ENCODE measurements around the gene GAS2L3.

The GAS2L3 gene

DNA sequence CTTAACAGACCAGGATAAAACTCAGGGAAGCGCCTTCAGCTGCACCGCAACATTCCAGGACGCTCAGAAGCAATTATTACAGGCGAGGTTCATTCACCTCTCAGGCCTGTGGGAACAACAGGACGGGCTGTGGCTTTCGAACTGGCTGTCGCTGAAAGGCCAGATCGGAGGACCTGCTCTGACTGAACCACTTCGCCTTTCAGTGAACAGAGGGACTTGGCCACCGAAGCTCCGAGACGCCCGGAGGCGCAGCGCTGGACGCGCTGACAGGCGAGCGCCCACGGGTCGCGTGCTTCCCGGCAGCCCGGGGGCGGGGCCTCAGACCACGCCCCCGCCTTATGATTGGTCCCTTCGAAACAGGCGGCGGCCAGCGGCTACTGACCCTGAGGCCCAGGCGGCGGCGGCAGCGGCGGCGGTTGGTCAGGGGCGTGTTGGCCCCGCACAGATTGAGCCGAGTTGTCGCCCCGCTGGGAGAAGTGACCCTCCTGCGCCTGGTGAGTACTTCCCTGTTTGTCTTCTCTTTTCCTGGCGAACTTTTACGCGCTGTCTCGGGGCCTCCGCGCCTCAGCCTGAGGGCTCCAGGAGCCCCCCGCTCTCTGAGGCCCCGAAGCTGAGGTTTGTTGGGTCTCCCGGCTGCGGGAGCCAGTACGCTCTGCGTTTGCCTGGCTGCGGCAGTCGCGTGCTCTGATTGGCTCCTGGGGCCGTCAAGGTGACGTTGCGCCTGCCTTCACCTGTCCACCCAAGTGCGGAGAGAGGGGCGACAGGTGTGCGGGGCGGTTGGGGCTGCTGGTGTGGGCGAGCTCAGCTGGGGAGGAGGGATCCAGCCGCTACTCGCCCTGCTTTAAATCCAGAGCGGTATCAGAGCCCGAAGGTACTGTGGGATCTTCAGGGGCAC lies at the start of gene GAS2L3:
Gene GAS2L3 (plus strand): TSS at position 393 of the 895 bp plus-strand sequence. CDS start 21,221 bp downstream, outside the sequence.
- H3K4me2 ChIP-seq (ENCODE audit: insufficient read depth, low read length) = no peak within 1 kb of the TSS
- no peaks in the 10 kb centered on the region for H3K9me3 ChIP-seq (ENCODE audit: insufficient read depth, low read length, severe bottlenecking)
- no peak for TF ChIP-seq EZH2 (IDR thresholded peaks at IDR 0.05; ENCODE audit: borderline replicate concordance, low read depth, low read length, severe bottlenecking)
- TF ChIP-seq, protein P1, sequence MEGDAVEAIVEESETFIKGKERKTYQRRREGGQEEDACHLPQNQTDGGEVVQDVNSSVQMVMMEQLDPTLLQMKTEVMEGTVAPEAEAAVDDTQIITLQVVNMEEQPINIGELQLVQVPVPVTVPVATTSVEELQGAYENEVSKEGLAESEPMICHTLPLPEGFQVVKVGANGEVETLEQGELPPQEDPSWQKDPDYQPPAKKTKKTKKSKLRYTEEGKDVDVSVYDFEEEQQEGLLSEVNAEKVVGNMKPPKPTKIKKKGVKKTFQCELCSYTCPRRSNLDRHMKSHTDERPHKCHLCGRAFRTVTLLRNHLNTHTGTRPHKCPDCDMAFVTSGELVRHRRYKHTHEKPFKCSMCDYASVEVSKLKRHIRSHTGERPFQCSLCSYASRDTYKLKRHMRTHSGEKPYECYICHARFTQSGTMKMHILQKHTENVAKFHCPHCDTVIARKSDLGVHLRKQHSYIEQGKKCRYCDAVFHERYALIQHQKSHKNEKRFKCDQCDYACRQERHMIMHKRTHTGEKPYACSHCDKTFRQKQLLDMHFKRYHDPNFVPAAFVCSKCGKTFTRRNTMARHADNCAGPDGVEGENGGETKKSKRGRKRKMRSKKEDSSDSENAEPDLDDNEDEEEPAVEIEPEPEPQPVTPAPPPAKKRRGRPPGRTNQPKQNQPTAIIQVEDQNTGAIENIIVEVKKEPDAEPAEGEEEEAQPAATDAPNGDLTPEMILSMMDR (IDR thresholded peaks at IDR 0.05; ENCODE audit: borderline replicate concordance, extremely low read depth, low read length, poor library complexity, severe bottlenecking) = no peak
- no peak within 1 kb of the TSS for H3K9ac ChIP-seq (ENCODE audit: low read depth, low read length)
- H3K79me2 ChIP-seq (ENCODE audit: insufficient read depth, low read length) = no peaks in the 10 kb centered on the region
- DNase-seq (no peak), ATAC-seq (ENCODE audit: insufficient read depth, low read depth) (no peak)
- no peaks in the 10 kb centered on the region for H3K4me1 ChIP-seq (ENCODE audit: insufficient read depth, low read length)
- no peaks in the 10 kb centered on the region for H3K27me3 ChIP-seq (ENCODE audit: insufficient read depth, low read length, poor library complexity)
- H3K36me3 ChIP-seq (ENCODE audit: insufficient read depth, low read length) = no peaks in the 10 kb centered on the region
- H2AFZ ChIP-seq (ENCODE audit: low read depth, low read length) = no peak within 1 kb of the TSS
- no peak within 1 kb of the TSS for H3K4me3 ChIP-seq (ENCODE audit: low read depth in 1 of 2, low read length in 2 of 2)
- no peaks in the 10 kb centered on the region for H4K20me1 ChIP-seq (ENCODE audit: insufficient read depth, low read length)
- H3K27ac ChIP-seq (ENCODE audit: low read length) = no peak within 1 kb of the TSS

DNA sequence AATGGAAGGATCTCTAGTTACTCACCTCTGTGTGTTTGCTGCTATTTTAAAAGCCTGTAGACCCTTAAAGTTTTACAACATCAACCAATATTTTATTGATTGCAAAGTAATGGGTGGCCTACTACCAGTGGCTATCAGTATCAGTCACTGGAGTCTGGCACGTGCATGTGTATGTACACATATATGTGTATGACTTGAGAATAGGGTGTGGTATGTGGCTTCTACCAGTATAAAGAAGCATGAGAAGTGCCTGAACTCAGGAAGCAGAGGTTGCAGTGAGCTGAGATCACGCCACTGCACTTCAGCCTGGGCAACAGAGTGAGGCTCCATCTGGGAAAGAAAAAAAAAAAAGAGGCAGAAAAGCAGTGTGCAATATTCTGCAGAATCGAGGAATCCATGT lies 45.5 kb upstream of the GAS2L3 start:
- Histone ChIP-seq H3K27ac (ENCODE audit: low read length) (no peak overlapping the region), H3K4me1 (ENCODE audit: insufficient read depth, low read length) (no peaks in the 10 kb centered on the region), H4K20me1 (ENCODE audit: insufficient read depth, low read length) (no peaks in the 10 kb centered on the region), H3K79me2 (ENCODE audit: insufficient read depth, low read length) (no peaks in the 10 kb centered on the region), H3K4me3 (ENCODE audit: low read depth in 1 of 2, low read length in 2 of 2) (no peak overlapping the region), H3K4me2 (ENCODE audit: insufficient read depth, low read length) (no peak overlapping the region), H3K36me3 (ENCODE audit: insufficient read depth, low read length) (no peaks in the 10 kb centered on the region), H3K27me3 (ENCODE audit: insufficient read depth, low read length, poor library complexity) (peaks cover 3% of the 10 kb centered on the region), H3K9ac (ENCODE audit: low read depth, low read length) (no peak overlapping the region), H2AFZ (ENCODE audit: low read depth, low read length) (no peak overlapping the region), H3K9me3 (ENCODE audit: insufficient read depth, low read length, severe bottlenecking) (no peaks in the 10 kb centered on the region)
- TF ChIP-seq, protein P1 (IDR thresholded peaks at IDR 0.05; ENCODE audit: borderline replicate concordance, extremely low read depth, low read length, poor library complexity, severe bottlenecking) = no peak
- no peak for TF ChIP-seq EZH2 (IDR thresholded peaks at IDR 0.05; ENCODE audit: borderline replicate concordance, low read depth, low read length, severe bottlenecking)
- no peak for DNase-seq
- no peak for ATAC-seq (ENCODE audit: insufficient read depth, low read depth)

DNA sequence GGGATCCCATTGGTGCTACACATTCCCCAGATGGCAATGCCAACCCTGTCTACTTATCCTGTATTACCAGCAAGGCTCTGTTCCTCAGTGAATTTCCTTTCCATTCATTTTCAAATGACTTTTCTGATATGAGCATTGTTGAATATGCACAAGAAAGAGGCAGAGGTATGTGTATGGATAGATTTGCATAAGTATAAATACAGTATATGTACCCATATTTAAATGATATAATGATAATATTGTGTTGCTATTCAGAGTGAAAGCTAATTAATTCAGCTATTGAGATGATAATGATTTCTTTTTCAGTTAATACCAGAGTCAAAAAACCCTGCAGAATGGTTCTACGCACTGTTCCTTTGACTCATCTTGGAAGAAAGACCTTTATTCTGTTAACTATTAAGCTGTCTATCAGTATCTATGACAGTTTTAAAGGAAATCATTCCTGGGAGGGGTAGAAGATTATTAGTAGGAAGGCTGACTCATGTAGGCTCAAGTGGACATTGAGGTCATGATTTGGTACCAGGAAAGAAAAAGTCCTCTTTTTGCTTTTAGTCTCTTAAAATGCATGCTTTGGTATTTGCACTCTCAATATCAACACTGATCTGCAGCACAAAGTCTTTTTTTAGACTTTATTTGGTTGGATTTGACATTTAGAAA lies 44.9 kb upstream of the GAS2L3 start:
- peaks cover 3% of the 10 kb centered on the region for H3K27me3 ChIP-seq (ENCODE audit: insufficient read depth, low read length, poor library complexity)
- H3K4me1 ChIP-seq (ENCODE audit: insufficient read depth, low read length) = no peaks in the 10 kb centered on the region
- no peak overlapping the region for H3K4me3 ChIP-seq (ENCODE audit: low read depth in 1 of 2, low read length in 2 of 2)
- H2AFZ ChIP-seq (ENCODE audit: low read depth, low read length) = no peak overlapping the region
- no peak overlapping the region for H3K27ac ChIP-seq (ENCODE audit: low read length)
- no peaks in the 10 kb centered on the region for H3K36me3 ChIP-seq (ENCODE audit: insufficient read depth, low read length)
- H4K20me1 ChIP-seq (ENCODE audit: insufficient read depth, low read length) = no peaks in the 10 kb centered on the region
- TF ChIP-seq EZH2 (IDR thresholded peaks at IDR 0.05; ENCODE audit: borderline replicate concordance, low read depth, low read length, severe bottlenecking) = no peak
- TF ChIP-seq, protein P1 (IDR thresholded peaks at IDR 0.05; ENCODE audit: borderline replicate concordance, extremely low read depth, low read length, poor library complexity, severe bottlenecking) = no peak
- ATAC-seq (ENCODE audit: insufficient read depth, low read depth) = no peak
- no peaks in the 10 kb centered on the region for H3K9me3 ChIP-seq (ENCODE audit: insufficient read depth, low read length, severe bottlenecking)
- no peak overlapping the region for H3K9ac ChIP-seq (ENCODE audit: low read depth, low read length)
- H3K79me2 ChIP-seq (ENCODE audit: insufficient read depth, low read length) = no peaks in the 10 kb centered on the region
- no peak overlapping the region for H3K4me2 ChIP-seq (ENCODE audit: insufficient read depth, low read length)
- DNase-seq = no peak

All from DND-41 (cell line).